ENCODE results near the gene ATXN8OS. TPM values are rescaled to one million over a fixed set of nuclear protein-coding genes. Genes with fewer than 3 reads are reported as not detected.

The ATXN8OS gene
- total RNA-seq: not detected in 2 replicates

DNA sequence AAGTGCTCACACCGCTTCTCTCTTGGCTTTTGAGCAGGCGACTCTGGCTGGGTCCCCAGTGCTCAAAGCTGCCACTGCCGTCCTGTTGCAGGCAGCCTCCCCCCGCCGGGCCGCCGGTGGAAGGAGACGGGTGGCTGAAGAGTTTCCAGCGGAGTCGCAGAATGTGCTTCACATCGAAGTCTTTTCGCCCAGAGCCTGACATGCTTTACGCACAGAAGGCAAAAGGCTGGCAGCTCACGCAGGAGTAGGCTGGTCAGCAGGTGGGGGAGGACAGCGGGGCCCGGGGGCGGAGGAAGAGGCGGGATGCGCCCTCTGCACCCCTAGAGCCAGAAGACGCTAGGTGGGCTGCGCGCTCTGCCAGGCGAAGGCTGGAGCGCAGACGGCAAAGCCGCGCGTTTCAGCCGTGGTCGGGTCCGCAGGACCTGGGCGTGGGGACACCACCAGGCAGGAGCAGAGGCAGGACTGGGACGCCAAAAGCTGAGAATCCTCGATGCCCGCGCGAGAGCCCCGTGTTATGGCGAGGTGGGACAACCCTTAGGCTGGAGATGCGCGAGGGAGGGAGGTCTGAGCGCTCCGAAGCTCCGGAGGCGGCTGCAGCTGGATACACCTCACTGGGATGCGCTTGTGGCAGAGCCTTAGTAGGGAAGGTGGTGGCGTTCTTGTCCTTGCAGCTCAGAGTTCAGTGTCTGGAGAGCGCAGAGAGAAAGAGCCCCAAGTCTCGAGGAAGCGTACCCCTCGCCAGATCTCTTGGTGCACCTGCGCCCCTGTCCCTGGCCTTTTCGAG, at the start of gene ATXN8OS:
TSS of gene ATXN8OS (plus strand) at position 329 of the 784 bp plus-strand sequence.

DNA sequence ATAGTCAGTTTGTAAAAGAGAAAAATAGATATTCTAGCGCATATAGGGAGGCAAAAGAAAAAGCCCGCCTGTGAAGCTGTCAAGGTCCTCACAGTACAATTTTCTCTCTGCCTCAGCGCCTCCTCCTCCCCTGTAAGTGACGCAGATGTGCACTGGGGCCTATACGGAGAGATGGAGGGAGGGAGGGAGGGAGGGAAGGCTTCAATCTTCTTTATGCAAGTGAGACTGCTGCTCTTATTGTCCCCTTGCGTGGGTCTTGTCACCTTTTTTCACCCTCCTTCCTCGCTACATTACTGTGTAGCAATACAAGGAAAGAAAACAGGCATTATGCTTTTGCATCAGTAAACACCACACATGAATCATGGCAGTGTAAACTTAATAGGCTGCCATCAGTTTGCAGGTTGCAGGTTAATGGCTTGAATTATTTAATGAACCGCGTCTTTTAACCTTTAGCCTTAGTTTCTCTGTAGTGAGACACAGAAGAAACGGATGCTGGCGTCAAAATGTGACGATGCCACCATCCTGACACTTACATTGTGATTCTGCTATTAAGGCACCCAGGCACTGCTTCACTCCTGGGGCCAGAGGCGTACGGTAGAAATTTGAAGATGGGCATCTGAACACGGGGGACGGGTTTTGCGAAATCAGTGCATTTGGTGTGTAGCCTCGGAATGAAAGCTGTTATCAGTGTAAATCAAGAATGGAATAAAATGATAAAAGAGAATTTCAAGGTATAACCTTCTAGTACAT, 905 bp downstream of the ATXN8OS start, which contains the start of gene KLHL1:
TSS of gene KLHL1 (minus strand) at position 97 of the 750 bp plus-strand sequence. CDS start 753 bp downstream, outside the sequence.

Other genes with a start within 250 kb of the ATXN8OS start
- not detected in 2 replicates for gene KLHL1, start 626 bp downstream of the ATXN8OS start, total RNA-seq